OCI-LY7 (cell line): Measurements from ENCODE around the gene PDIA2.

Source experiments
- EZH2phosphoT487 ChIP-seq: fragments of 200-600 bp; sonication (generic); IDR thresholded peaks from 2 replicates; pipeline ENCODE4 v1.6.1; 2018; ENCODE audit warnings: low read depth, borderline replicate concordance, mild to moderate bottlenecking, mixed run types, antibody characterized with exemption, low read length, moderate library complexity, mixed read lengths
- TF ChIP-seq, protein P1 (sequence below): fragments of 200-600 bp; sonication (generic); conservative IDR thresholded peaks from 2 replicates; pipeline ENCODE4 v1.5.1; 2014; ENCODE audit warnings: mild to moderate bottlenecking, antibody characterized with exemption, low read length, moderate library complexity, mixed read lengths

GRCh38 chr16:296806-297510 is 14.0 kb downstream of the PDIA2 start:
- TF ChIP-seq, protein P1, sequence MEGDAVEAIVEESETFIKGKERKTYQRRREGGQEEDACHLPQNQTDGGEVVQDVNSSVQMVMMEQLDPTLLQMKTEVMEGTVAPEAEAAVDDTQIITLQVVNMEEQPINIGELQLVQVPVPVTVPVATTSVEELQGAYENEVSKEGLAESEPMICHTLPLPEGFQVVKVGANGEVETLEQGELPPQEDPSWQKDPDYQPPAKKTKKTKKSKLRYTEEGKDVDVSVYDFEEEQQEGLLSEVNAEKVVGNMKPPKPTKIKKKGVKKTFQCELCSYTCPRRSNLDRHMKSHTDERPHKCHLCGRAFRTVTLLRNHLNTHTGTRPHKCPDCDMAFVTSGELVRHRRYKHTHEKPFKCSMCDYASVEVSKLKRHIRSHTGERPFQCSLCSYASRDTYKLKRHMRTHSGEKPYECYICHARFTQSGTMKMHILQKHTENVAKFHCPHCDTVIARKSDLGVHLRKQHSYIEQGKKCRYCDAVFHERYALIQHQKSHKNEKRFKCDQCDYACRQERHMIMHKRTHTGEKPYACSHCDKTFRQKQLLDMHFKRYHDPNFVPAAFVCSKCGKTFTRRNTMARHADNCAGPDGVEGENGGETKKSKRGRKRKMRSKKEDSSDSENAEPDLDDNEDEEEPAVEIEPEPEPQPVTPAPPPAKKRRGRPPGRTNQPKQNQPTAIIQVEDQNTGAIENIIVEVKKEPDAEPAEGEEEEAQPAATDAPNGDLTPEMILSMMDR = no peak
- TF ChIP-seq EZH2phosphoT487 = no peak
